IPS-20b (cell line): Measurements from ENCODE around the gene PLCB4.
A peak's percentile ranks its signal among the peaks of the same experiment; 100 is the strongest.

Source experiments
- H3K27ac ChIP-seq: one replicate; pipeline ENCODE4 v1.5.1; 2013; ENCODE audit warnings: low read length
- H3K27me3 ChIP-seq: 2 replicates; pipeline ENCODE4 v1.6.1; 2013; ENCODE audit warnings: mild to moderate bottlenecking, low read length, inconsistent platforms; ENCODE audit not compliant: insufficient read depth
- H3K36me3 ChIP-seq: 2 replicates; pipeline ENCODE4 v1.6.1; 2013; ENCODE audit warnings: low read depth, mild to moderate bottlenecking, inconsistent platforms, low read length, moderate library complexity; ENCODE audit not compliant: insufficient read depth
- H3K4me1 ChIP-seq: 2 replicates; pipeline ENCODE4 v1.6.1; 2013; ENCODE audit warnings: mild to moderate bottlenecking, control low read depth, inconsistent platforms, low read length, moderate library complexity; ENCODE audit not compliant: insufficient read depth
- H3K4me3 ChIP-seq: 2 replicates; pipeline ENCODE4 v1.5.1; 2013; ENCODE audit warnings: mild to moderate bottlenecking, low read length, inconsistent platforms
- H3K9ac ChIP-seq: 2 replicates; pipeline ENCODE4 v1.6.1; 2013; ENCODE audit warnings: low read depth, mild to moderate bottlenecking, inconsistent platforms, low read length, moderate library complexity
- H3K9me3 ChIP-seq: 2 replicates; pipeline ENCODE4 v1.6.1; 2013; ENCODE audit warnings: mild to moderate bottlenecking, low read depth, low read length, inconsistent platforms; ENCODE audit not compliant: insufficient read depth

Gene PLCB4

GRCh38 chr20:9062066-9062465, 6.8 kb upstream of the PLCB4 start:
- no peaks in the 10 kb centered on the region for H3K27me3 ChIP-seq
- H3K27ac ChIP-seq, result no peak overlapping the region
- H3K4me1 ChIP-seq, result peaks cover under 1% of the 10 kb centered on the region; the same call in 1 of the 2 replicates
- no peak overlapping the region for H3K4me3 ChIP-seq
- H3K9me3 ChIP-seq, result no peaks in the 10 kb centered on the region
- H3K36me3 ChIP-seq, result no peaks in the 10 kb centered on the region
- H3K9ac ChIP-seq, result no peak overlapping the region

- H3K4me1 ChIP-seq, result peaks cover 17% of the 10 kb centered on the region; the same call in 1 of the 2 replicates
- H3K27me3 ChIP-seq, result no peaks in the 10 kb centered on the region
- no peaks in the 10 kb centered on the region for H3K36me3 ChIP-seq
- no peak overlapping the region for H3K4me3 ChIP-seq
- no peaks in the 10 kb centered on the region for H3K9me3 ChIP-seq
- H3K9ac ChIP-seq, result no peak overlapping the region
- no peak overlapping the region for H3K27ac ChIP-seq
These were observed 2.7 kb upstream of the PLCB4 start for GRCh38 chr20:9066191-9066590.

- Histone ChIP-seq H3K4me1 (peaks cover 37% of the 10 kb centered on the region), H3K4me3 (peak overlapping the region; percentile 75), H3K27ac (peak overlapping the region; percentile 45), H3K9ac (peak overlapping the region; percentile 90), H3K36me3 (no peaks in the 10 kb centered on the region), H3K9me3 (no peaks in the 10 kb centered on the region), H3K27me3 (no peaks in the 10 kb centered on the region)
These were observed 570 bp upstream of the PLCB4 start for GRCh38 chr20:9068233-9068801.

- Histone ChIP-seq H3K36me3 (no peaks in the 10 kb centered on the region), H3K9ac (no peak overlapping the region), H3K9me3 (no peaks in the 10 kb centered on the region), H3K4me3 (no peak overlapping the region), H3K27ac (no peak overlapping the region), H3K27me3 (no peaks in the 10 kb centered on the region), H3K4me1 (peaks cover 49% of the 10 kb centered on the region)
These were observed 1.4 kb downstream of the PLCB4 start for GRCh38 chr20:9070304-9070703.

GRCh38 chr20:9071976-9072726, 3.3 kb downstream of the PLCB4 start:
- Histone ChIP-seq H3K36me3 (no peaks in the 10 kb centered on the region), H3K27ac (no peak overlapping the region), H3K4me1 (peaks cover 54% of the 10 kb centered on the region), H3K4me3 (no peak overlapping the region), H3K27me3 (no peaks in the 10 kb centered on the region), H3K9ac (peak overlapping the region; percentile 25; the same call in 1 of the 2 replicates), H3K9me3 (no peaks in the 10 kb centered on the region)

- H3K36me3 ChIP-seq, result no peaks in the 10 kb centered on the region
- peaks cover 51% of the 10 kb centered on the region for H3K4me1 ChIP-seq
- H3K9ac ChIP-seq, result no peak overlapping the region
- no peaks in the 10 kb centered on the region for H3K27me3 ChIP-seq
- H3K9me3 ChIP-seq, result no peaks in the 10 kb centered on the region
- H3K27ac ChIP-seq, result no peak overlapping the region
- H3K4me3 ChIP-seq, result peak overlapping the region; percentile 11; the same call in 1 of the 2 replicates
These were observed 4.1 kb downstream of the PLCB4 start for GRCh38 chr20:9072861-9073500.

- H3K9me3 ChIP-seq, result no peaks in the 10 kb centered on the region
- H3K4me1 ChIP-seq, result peaks cover 43% of the 10 kb centered on the region
- H3K36me3 ChIP-seq, result no peaks in the 10 kb centered on the region
- no peak overlapping the region for H3K4me3 ChIP-seq
- H3K9ac ChIP-seq, result no peak overlapping the region
- no peak overlapping the region for H3K27ac ChIP-seq
- H3K27me3 ChIP-seq, result no peaks in the 10 kb centered on the region
These were observed 6.6 kb downstream of the PLCB4 start for GRCh38 chr20:9075264-9076095.

GRCh38 chr20:9076440-9076839, 7.6 kb downstream of the PLCB4 start:
- H3K9ac ChIP-seq, result no peak overlapping the region
- no peaks in the 10 kb centered on the region for H3K27me3 ChIP-seq
- H3K36me3 ChIP-seq, result no peaks in the 10 kb centered on the region
- H3K4me3 ChIP-seq, result no peak overlapping the region
- H3K27ac ChIP-seq, result no peak overlapping the region
- H3K4me1 ChIP-seq, result peaks cover 37% of the 10 kb centered on the region
- no peaks in the 10 kb centered on the region for H3K9me3 ChIP-seq

- Histone ChIP-seq H3K9me3 (no peaks in the 10 kb centered on the region), H3K36me3 (no peaks in the 10 kb centered on the region), H3K27me3 (no peaks in the 10 kb centered on the region), H3K4me3 (no peak overlapping the region), H3K9ac (no peak overlapping the region), H3K4me1 (peaks cover 16% of the 10 kb centered on the region), H3K27ac (no peak overlapping the region)
These were observed 10.2 kb downstream of the PLCB4 start for GRCh38 chr20:9078826-9079731.

- Histone ChIP-seq H3K27ac (no peak overlapping the region), H3K4me1 (no peaks in the 10 kb centered on the region), H3K36me3 (no peaks in the 10 kb centered on the region), H3K4me3 (no peak overlapping the region), H3K27me3 (no peaks in the 10 kb centered on the region), H3K9me3 (no peaks in the 10 kb centered on the region), H3K9ac (no peak overlapping the region)
These were observed 12.6 kb downstream of the PLCB4 start for GRCh38 chr20:9081423-9081966.
